HepG2 (cell line): ENCODE measurements around the gene RPS19BP1. TPM values are rescaled to one million over a fixed set of nuclear protein-coding genes. Genes with fewer than 3 reads are reported as not detected.
A peak's percentile ranks its signal among the peaks of the same experiment; 100 is the strongest.

ENCODE experiments used
- ATAC-seq: fragments of 200-7000 bp; cut with Tn5 transposase; 3 replicates; pipeline ENCODE4 v1.9.1; 2020; ENCODE audit warnings: mild to moderate bottlenecking, moderate library complexity
- BruUV-seq: library from RNA; stranded (reverse); fragments of 400-500 nt; replicated peaks from 2 replicates; lab custom pipeline; 2021; lab: Mats Ljungman, UMichigan
- CTCF ChIA-PET: fragments of 300-600 bp; formaldehyde crosslinking; extraction: SDS; loops from one replicate; lab custom pipeline; 2021; ENCODE audit warnings: low total read pairs, inconsistent platforms, low intra/inter-chr PET ratio; lab: Yijun Ruan, JAX
- POLR2A ChIA-PET: fragments of 350-600 bp; sonication (Branson Sonifier 250); formaldehyde crosslinking; loops from one replicate; lab custom pipeline; 2020; ENCODE audit warnings: antibody characterized with exemption, inconsistent platforms; lab: Yijun Ruan, JAX
- DNase-seq: peaks from one replicate; pipeline ENCODE4 v3.0.0-alpha.2; 2015; ENCODE audit warnings: low spot score
- FAIRE-seq: peaks from 3 replicates; lab custom pipeline; 2011; peaks lifted over from hg19 to GRCh38; lab: Jason Lieb, UNC
- H2AFZ ChIP-seq: one replicate; pipeline ENCODE4 v1.6.1; 2011; ENCODE audit warnings: low read length, inconsistent platforms
- H3K27ac ChIP-seq: fragments of 300-600 bp; 3 replicates; pipeline ENCODE4 v1.8.0; 2011; ENCODE audit warnings: mixed run types, mild to moderate bottlenecking, mixed read lengths, low read length, inconsistent platforms; ENCODE audit not compliant: insufficient read depth; ENCODE audit errors: extremely low read length
- H3K27me3 ChIP-seq, 2 experiments: fragments of 200-600 bp in 1 of 2; 2 replicates in 1 of 2; 3 replicates in 1 of 2; pipeline versions ENCODE4 v1.6.0 to v1.8.0; 2011; ENCODE audit warnings: low read length in 2 of 2, mild to moderate bottlenecking in 2 of 2, moderate library complexity in 2 of 2, inconsistent platforms in 1 of 2; ENCODE audit not compliant: insufficient read depth in 2 of 2, control insufficient read depth in 1 of 2
- H3K36me3 ChIP-seq, 2 experiments: fragments of 200-600 bp in 1 of 2; replicated peaks in 1 of 2; 2 replicates in 1 of 2; 3 replicates in 1 of 2; pipeline versions ENCODE4 v1.5.1 to v1.8.0; 2011; ENCODE audit warnings: low read length in 2 of 2, inconsistent platforms in 1 of 2; ENCODE audit not compliant: insufficient read depth in 2 of 2, control insufficient read depth in 1 of 2
- H3K4me1 ChIP-seq: 2 replicates; pipeline ENCODE4 v1.5.1; 2012; ENCODE audit warnings: low read length, inconsistent platforms; ENCODE audit not compliant: insufficient read depth
- H3K4me2 ChIP-seq: 2 replicates; pipeline ENCODE4 v1.6.0; 2011; ENCODE audit warnings: low read depth, low read length, inconsistent platforms
- H3K4me3 ChIP-seq, 3 experiments: fragments of 200-600 bp in 1 of 3; sonication (generic), shearing (Covaris generic) in 1 of 3; replicated peaks in 1 of 3; 2 replicates each; pipeline ENCODE4 v1.5.1; 2011 to 2016; ENCODE audit warnings: low read length in 3 of 3, inconsistent platforms in 2 of 3, low read depth in 2 of 3, mild to moderate bottlenecking in 2 of 3, control low read depth in 1 of 3, mixed read lengths in 1 of 3; ENCODE audit not compliant: insufficient read depth in 1 of 3
- H3K79me2 ChIP-seq: one replicate; pipeline ENCODE4 v1.6.1; 2011; ENCODE audit warnings: low read length, inconsistent platforms; ENCODE audit not compliant: insufficient read depth
- H3K9ac ChIP-seq: 2 replicates; pipeline ENCODE4 v1.6.0; 2011; ENCODE audit warnings: mild to moderate bottlenecking, low read depth, low read length, inconsistent platforms; ENCODE audit not compliant: insufficient read depth
- H3K9me3 ChIP-seq: 2 replicates; pipeline ENCODE4 v1.5.1; 2012; ENCODE audit warnings: mild to moderate bottlenecking, low read length
- H4K20me1 ChIP-seq: 2 replicates; pipeline ENCODE4 v1.6.0; 2011; ENCODE audit warnings: inconsistent platforms, mild to moderate bottlenecking, low read length, moderate library complexity; ENCODE audit not compliant: insufficient read depth
- AGO1 ChIP-seq: fragments of 200-400 bp; formaldehyde crosslinking; IDR thresholded peaks from 2 replicates; pipeline ENCODE4 v1.6.1; 2017; ENCODE audit warnings: mild to moderate bottlenecking, low read depth, low read length, moderate library complexity; ENCODE audit not compliant: poor library complexity, severe bottlenecking
- CCAR2 ChIP-seq: fragments of 200-400 bp; formaldehyde crosslinking; optimal IDR thresholded peaks from 2 replicates; pipeline ENCODE3; 2018; ENCODE audit warnings: low read depth, mild to moderate bottlenecking, low read length, moderate library complexity
- ETV6 ChIP-seq: sonication (generic); formaldehyde crosslinking; conservative IDR thresholded peaks from 2 replicates; pipeline ENCODE4 v1.4.0; 2020; ENCODE audit warnings: missing genetic modification reagents
- PHF8 ChIP-seq: sonication (generic); formaldehyde crosslinking; IDR thresholded peaks from 2 replicates; pipeline ENCODE4 v1.5.0; 2020; ENCODE audit warnings: missing genetic modification reagents
- PITX1 ChIP-seq: sonication (generic); formaldehyde crosslinking; IDR thresholded peaks from 2 replicates; pipeline ENCODE4 v1.5.1; 2020; ENCODE audit warnings: mild to moderate bottlenecking, missing genetic modification reagents
- POLR2A ChIP-seq, 2 experiments: IDR thresholded peaks; 2 replicates each; pipeline ENCODE4 v1.6.1; 2011; ENCODE audit warnings: low read depth in 2 of 2, low read length in 2 of 2, mild to moderate bottlenecking in 1 of 2, moderate library complexity in 1 of 2; ENCODE audit not compliant: insufficient read depth in 1 of 2
- PRMT3 ChIP-seq: sonication (generic); formaldehyde crosslinking; IDR thresholded peaks from 2 replicates; pipeline ENCODE4 v1.8.1; 2022; ENCODE audit warnings: low read depth, mild to moderate bottlenecking, moderate library complexity, missing genetic modification reagents, borderline replicate concordance
- RBFOX2 ChIP-seq: fragments of 200-400 bp; formaldehyde crosslinking; IDR thresholded peaks from 2 replicates; pipeline ENCODE4 v1.6.1; 2017; ENCODE audit warnings: low read depth, mild to moderate bottlenecking, low read length
- SMYD3 ChIP-seq: sonication (generic); formaldehyde crosslinking; IDR thresholded peaks from 2 replicates; pipeline ENCODE4 v1.8.1; 2023; ENCODE audit warnings: mild to moderate bottlenecking, missing genetic modification reagents
- SP4 ChIP-seq: sonication (generic); formaldehyde crosslinking; IDR thresholded peaks from 2 replicates; pipeline ENCODE4 v1.8.1; 2023; ENCODE audit warnings: mild to moderate bottlenecking, missing genetic modification reagents
- SPEN ChIP-seq: sonication (generic); formaldehyde crosslinking; IDR thresholded peaks from 2 replicates; pipeline ENCODE4 v1.5.1; 2020; ENCODE audit warnings: low read depth, mild to moderate bottlenecking, missing genetic modification reagents
- TARDBP ChIP-seq: sonication (generic); formaldehyde crosslinking; IDR thresholded peaks from 2 replicates; pipeline ENCODE4 v1.8.0; 2022; ENCODE audit warnings: mild to moderate bottlenecking, missing genetic modification reagents
- TCF7 ChIP-seq: sonication (generic); IDR thresholded peaks from 2 replicates; pipeline ENCODE4 v1.6.1; 2016; ENCODE audit warnings: antibody characterized with exemption, low read depth
- TP53 ChIP-seq: sonication (generic); formaldehyde crosslinking; conservative IDR thresholded peaks from 2 replicates; pipeline ENCODE4 v1.4.0; 2020; ENCODE audit warnings: missing genetic modification reagents
- U2AF2 ChIP-seq: fragments of 200-400 bp; formaldehyde crosslinking; IDR thresholded peaks from 2 replicates; pipeline ENCODE4 v1.6.1; 2017; ENCODE audit warnings: low read depth, mild to moderate bottlenecking, low read length
- ZMYM2 ChIP-seq: sonication (generic); formaldehyde crosslinking; IDR thresholded peaks from 2 replicates; pipeline ENCODE4 v1.8.0; 2022; ENCODE audit warnings: mild to moderate bottlenecking, missing genetic modification reagents
- ZNF501 ChIP-seq: sonication (generic); formaldehyde crosslinking; IDR thresholded peaks from 2 replicates; pipeline ENCODE4 v1.5.1; 2020; ENCODE audit warnings: mild to moderate bottlenecking, moderate library complexity, missing genetic modification reagents
- ZNF891 ChIP-seq: sonication (generic); formaldehyde crosslinking; IDR thresholded peaks from 2 replicates; pipeline ENCODE4 v1.5.0; 2020; ENCODE audit warnings: mild to moderate bottlenecking, missing genetic modification reagents
- WGBS: methylation state at CpG from one replicate; pipeline ENCODE4 v1.1.6; 2017; ENCODE audit warnings: low lambda C conversion rate; 5-methylcytosine and 5-hydroxymethylcytosine counted together
- in situ Hi-C: cut with HindIII; loops from 2 replicates; pipeline ENCODE4 v1.10.0; 2017; ENCODE audit warnings: low pct_unique_long_range_greater_than_20kb; ENCODE audit not compliant: extremely low pct_ligation_motif_present
- intact Hi-C: fragments of 100-400 bp; cut with micrococcal nuclease; formaldehyde crosslinking; loops from one replicate; pipeline ENCODE4 v1.10.0; 2022; ENCODE audit not compliant: unreplicated experiment
- polyA plus RNA-seq, 8 experiments: library from polyadenylated mRNA; depleted of rRNA in 3 of 8; stranded (reverse) in 7 of 8; unstranded in 1 of 8; fragments of >200 nt; fragmentation: Illumina TruSeq in 4 of 8; extraction: Trizol in 4 of 8; gene quantifications; 2 replicates each; pipeline versions ENCODE4 v1.2.1 to v1.2.3, GENCODE V29; 2011 to 2016; ENCODE audit warnings: low read depth in 4 of 8, missing spikeins in 1 of 8, mixed read lengths in 1 of 8; ENCODE audit not compliant: insufficient read depth in 1 of 8
- total RNA-seq, 5 experiments: library from RNA; depleted of rRNA; stranded (reverse); fragments of >200 nt; fragmentation: Illumina TruSeq; extraction: Trizol; gene quantifications; 2 replicates each; pipeline ENCODE4 v1.2.3, GENCODE V29; 2016; ENCODE audit warnings: low read depth in 1 of 5
- TF ChIP-seq, protein P1 (sequence below): sonication (generic); formaldehyde crosslinking; IDR thresholded peaks from 2 replicates; pipeline ENCODE4 v1.4.0; 2020; ENCODE audit warnings: missing genetic modification reagents
- TF ChIP-seq, protein P2 (sequence below): sonication (generic); formaldehyde crosslinking; IDR thresholded peaks from 2 replicates; pipeline ENCODE4 v1.5.0; 2020; ENCODE audit warnings: missing genetic modification reagents

Gene RPS19BP1
- total and polyA plus RNA-seq, 2 of the 13 experiments (the other 11 are each of a cell fraction or from before 2014, with no cell fraction given), result 44.3 to 81.3 TPM

DNA sequence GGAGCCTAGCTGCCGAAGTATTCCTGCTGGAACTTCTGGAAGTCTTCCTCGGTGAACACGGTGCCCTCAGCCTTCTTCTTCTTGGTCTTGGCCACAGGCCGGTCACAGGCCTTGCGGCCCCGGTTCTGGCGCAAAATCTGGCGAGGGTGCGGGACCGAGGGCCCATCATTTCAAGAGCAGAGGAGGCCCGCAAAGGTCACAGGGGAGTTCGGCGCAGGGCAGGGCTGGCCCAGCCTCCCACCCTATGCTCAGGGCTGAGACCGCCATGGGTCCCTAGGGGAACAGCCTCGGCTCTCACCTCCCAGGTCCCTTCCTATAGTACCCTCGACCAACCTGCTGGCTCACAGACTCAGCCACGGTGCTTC is 3.1 kb downstream of the RPS19BP1 start (continued):
- TF ChIP-seq ETV6 (CRISPR knock-in tag) (0 out of 2 replicates have a peak, but pooled peaks have one; percentile 0), SMYD3 (no peak), RBFOX2 (peak; percentile 61), SPEN (CRISPR knock-in tag) (no peak; the same call in 1 of the 2 replicates), ZMYM2 (CRISPR knock-in tag) (no peak), SP4 (CRISPR knock-in tag) (peak; percentile 39; the same call in 1 of the 2 replicates), ZNF891 (CRISPR knock-in tag) (peak; percentile 3; the same call in 1 of the 2 replicates)
- TF ChIP-seq, protein P1, sequence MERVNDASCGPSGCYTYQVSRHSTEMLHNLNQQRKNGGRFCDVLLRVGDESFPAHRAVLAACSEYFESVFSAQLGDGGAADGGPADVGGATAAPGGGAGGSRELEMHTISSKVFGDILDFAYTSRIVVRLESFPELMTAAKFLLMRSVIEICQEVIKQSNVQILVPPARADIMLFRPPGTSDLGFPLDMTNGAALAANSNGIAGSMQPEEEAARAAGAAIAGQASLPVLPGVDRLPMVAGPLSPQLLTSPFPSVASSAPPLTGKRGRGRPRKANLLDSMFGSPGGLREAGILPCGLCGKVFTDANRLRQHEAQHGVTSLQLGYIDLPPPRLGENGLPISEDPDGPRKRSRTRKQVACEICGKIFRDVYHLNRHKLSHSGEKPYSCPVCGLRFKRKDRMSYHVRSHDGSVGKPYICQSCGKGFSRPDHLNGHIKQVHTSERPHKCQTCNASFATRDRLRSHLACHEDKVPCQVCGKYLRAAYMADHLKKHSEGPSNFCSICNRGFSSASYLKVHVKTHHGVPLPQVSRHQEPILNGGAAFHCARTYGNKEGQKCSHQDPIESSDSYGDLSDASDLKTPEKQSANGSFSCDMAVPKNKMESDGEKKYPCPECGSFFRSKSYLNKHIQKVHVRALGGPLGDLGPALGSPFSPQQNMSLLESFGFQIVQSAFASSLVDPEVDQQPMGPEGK (CRISPR knock-in tag), result no peak

DNA sequence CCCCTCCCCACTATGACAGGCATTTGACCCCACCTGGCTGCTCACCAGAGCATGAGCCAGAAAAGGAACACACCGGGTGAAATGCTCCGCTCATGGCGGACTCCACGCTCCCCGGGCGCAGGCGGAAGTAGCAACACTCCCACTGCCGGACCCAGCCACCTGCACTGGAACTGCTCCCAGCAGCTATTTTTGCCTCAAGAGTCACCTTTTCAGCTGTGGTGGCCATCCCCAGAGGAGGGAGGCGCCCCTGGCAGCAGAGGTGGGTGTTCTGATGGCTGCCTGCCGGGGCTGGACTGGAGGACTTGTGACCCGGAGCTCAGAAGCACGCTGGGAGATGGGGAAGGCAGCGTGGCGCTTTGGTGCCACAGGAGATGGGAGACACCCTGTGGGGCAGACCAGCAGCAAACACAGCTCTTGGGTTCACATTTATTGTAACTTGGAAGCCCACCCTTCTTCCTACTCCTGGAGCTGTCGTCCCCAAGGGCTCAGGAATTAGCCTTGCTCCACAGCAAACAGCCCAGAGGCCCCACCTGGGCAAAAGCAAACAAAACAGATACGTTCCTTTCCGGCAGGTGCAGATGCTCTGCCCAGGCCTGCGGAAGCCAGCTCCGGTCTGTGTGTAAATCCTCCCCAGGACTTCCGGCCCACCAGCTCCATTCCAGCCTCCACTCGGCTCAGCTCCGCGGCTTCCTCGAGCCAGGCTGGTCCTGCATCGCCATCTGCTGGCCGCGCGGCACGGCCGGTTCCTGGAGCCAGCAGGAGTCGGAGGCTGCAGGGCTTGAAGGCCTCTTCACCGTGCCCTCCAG is 3.7 kb downstream of the RPS19BP1 start:
- in situ Hi-C loops, result no loop called here
- no peaks in the 10 kb centered on the region for H3K9me3 ChIP-seq
- intact Hi-C loops, result loop anchor here (1.0 kb wide), 1 partner anchor 36 kb away; no protein-coding TSS in a partner anchor
- peak; percentile 12 for ATAC-seq
- H3K79me2 ChIP-seq, result peaks cover 21% of the 10 kb centered on the region
- CTCF ChIA-PET, result interaction anchor here (1.6 to 3.3 kb wide), 2 partner anchors 33 to 36 kb away, joined by 18 to 24 read pairs; no protein-coding TSS in a partner anchor
- no peak overlapping the region for H2AFZ ChIP-seq
- no TSS peak for BruUV-seq
- no peak overlapping the region for H3K27ac ChIP-seq
- POLR2A ChIA-PET, result interaction anchor here (0.8 to 11.2 kb wide), 10 partner anchors 8 to 515 kb away, joined by 3 to 167 read pairs (median 6); partner anchors contain the start of genes ATF4, MIEF1, RPL3 and TAB1
- H3K4me1 ChIP-seq, result peaks cover 83% of the 10 kb centered on the region
- peaks cover 42% of the 10 kb centered on the region for H4K20me1 ChIP-seq
- no peak overlapping the region for H3K9ac ChIP-seq
- H3K4me2 ChIP-seq, result peak overlapping the region; percentile 59
- no peaks in the 10 kb centered on the region; a peak in 1 of 5 replicates for H3K27me3 ChIP-seq
- FAIRE-seq, result no peak
- DNase-seq, result peak; percentile 80
- over 99% methylated on average over 10 of the region's 32 CpGs for WGBS
- peak overlapping the region in 1 of 3 experiments; percentile 9; a peak in 1 of 6 replicates for H3K4me3 ChIP-seq
- H3K36me3 ChIP-seq, result peaks cover 3 to 15% of the 10 kb centered on the region in 2 experiments
- TF ChIP-seq PITX1 (CRISPR knock-in tag) (peak; percentile 91), POLR2A (IDR thresholded peaks at IDR 0.05; ENCODE audit: insufficient read depth in 1 of 2, low read depth in 2 of 2, low read length in 2 of 2) (0 out of 4 replicates have a peak, but pooled peaks of 1 of the 2 experiments have one; percentile 2), TP53 (peak; percentile 66; the same call in 1 of the 2 replicates), PHF8 (CRISPR knock-in tag) (peak; percentile 56), TCF7 (no peak), CCAR2 (peak; percentile 72), PRMT3 (CRISPR knock-in tag) (0 out of 2 replicates have a peak, but pooled peaks have one; percentile 65), ZNF501 (peak; percentile 78), TARDBP (CRISPR knock-in tag) (peak; percentile 94), U2AF2 (no peak), AGO1 (peak; percentile 83)
- TF ChIP-seq, protein P2, sequence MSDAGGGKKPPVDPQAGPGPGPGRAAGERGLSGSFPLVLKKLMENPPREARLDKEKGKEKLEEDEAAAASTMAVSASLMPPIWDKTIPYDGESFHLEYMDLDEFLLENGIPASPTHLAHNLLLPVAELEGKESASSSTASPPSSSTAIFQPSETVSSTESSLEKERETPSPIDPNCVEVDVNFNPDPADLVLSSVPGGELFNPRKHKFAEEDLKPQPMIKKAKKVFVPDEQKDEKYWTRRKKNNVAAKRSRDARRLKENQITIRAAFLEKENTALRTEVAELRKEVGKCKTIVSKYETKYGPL (CRISPR knock-in tag), result peak; percentile 48; the same call in 1 of the 2 replicates
